A549 treated with RU486 at 1 μM for 4 hours (cell line): ENCODE results near the gene RCC1. TPM values are rescaled to one million over a fixed set of nuclear protein-coding genes. Genes with fewer than 3 reads are reported as not detected.

Source experiments
- total RNA-seq: library from RNA; stranded (reverse); fragments of 200-300 nt; extraction: Qiagen RNA extraction; gene quantifications from 5 replicates; pipeline ENCODE4 v1.2.3, GENCODE V29; 2022; ENCODE audit warnings: low read depth

Gene RCC1
- 75.3 to 82.4 TPM (median 80.5 TPM) in 5 replicates for total RNA-seq

GRCh38 chr1:28505406-28506187 is at the start of gene RCC1:
Gene RCC1, plus strand, starts transcription at chr1:28506043. Its CDS starts 23,824 bp downstream, at chr1:28529867.

GRCh38 chr1:28552758-28553663 is 47.2 kb downstream of the RCC1 start, which contains the start of gene TRNAU1AP:
Gene TRNAU1AP, plus strand, starts transcription at chr1:28553085. Its CDS starts 26 bp downstream, at chr1:28553111.

Other genes starting within 250 kb of the RCC1 start
- 6.5 to 10.0 TPM (median 8.7 TPM) in 5 replicates for gene SESN2, start 246.5 kb upstream of the RCC1 start, total RNA-seq
- 14.9 to 16.7 TPM (median 16.2 TPM) in 5 replicates for gene MED18, start 177.0 kb upstream of the RCC1 start, total RNA-seq
- 15.5 to 25.4 TPM (median 21.5 TPM) in 5 replicates for gene PHACTR4, start 136.3 kb upstream of the RCC1 start, total RNA-seq
- 19.5 to 23.8 TPM (median 22.9 TPM) in 5 replicates for gene TRNAU1AP, start 47.0 kb downstream of the RCC1 start, total RNA-seq
- gene RAB42, start 86.2 kb downstream of the RCC1 start, total RNA-seq: 1.9 to 2.3 TPM (median 2.2 TPM) in 5 replicates
- 13.3 to 14.2 TPM (median 14.0 TPM) in 5 replicates for gene TAF12, start 137.0 kb downstream of the RCC1 start, total RNA-seq
- gene RNU11, start 142.6 kb downstream of the RCC1 start, total RNA-seq: not detected in 5 replicates
- gene GMEB1, start 162.7 kb downstream of the RCC1 start, total RNA-seq: 5.6 to 7.3 TPM (median 6.4 TPM) in 5 replicates
- 51.7 to 59.5 TPM (median 55.6 TPM) in 5 replicates for gene YTHDF2, start 230.9 kb downstream of the RCC1 start, total RNA-seq